Aortic smooth muscle cell (primary cell): ENCODE measurements around the gene OSBP2. TPM values are rescaled to one million over a fixed set of nuclear protein-coding genes. Genes with fewer than 3 reads are reported as not detected.

Experiments used
- total RNA-seq: library from RNA; depleted of rRNA; stranded (reverse); fragments of >200 nt; gene quantifications from 2 replicates; pipeline ENCODE4 v1.2.3, GENCODE V29; 2014

The OSBP2 gene, protein sequence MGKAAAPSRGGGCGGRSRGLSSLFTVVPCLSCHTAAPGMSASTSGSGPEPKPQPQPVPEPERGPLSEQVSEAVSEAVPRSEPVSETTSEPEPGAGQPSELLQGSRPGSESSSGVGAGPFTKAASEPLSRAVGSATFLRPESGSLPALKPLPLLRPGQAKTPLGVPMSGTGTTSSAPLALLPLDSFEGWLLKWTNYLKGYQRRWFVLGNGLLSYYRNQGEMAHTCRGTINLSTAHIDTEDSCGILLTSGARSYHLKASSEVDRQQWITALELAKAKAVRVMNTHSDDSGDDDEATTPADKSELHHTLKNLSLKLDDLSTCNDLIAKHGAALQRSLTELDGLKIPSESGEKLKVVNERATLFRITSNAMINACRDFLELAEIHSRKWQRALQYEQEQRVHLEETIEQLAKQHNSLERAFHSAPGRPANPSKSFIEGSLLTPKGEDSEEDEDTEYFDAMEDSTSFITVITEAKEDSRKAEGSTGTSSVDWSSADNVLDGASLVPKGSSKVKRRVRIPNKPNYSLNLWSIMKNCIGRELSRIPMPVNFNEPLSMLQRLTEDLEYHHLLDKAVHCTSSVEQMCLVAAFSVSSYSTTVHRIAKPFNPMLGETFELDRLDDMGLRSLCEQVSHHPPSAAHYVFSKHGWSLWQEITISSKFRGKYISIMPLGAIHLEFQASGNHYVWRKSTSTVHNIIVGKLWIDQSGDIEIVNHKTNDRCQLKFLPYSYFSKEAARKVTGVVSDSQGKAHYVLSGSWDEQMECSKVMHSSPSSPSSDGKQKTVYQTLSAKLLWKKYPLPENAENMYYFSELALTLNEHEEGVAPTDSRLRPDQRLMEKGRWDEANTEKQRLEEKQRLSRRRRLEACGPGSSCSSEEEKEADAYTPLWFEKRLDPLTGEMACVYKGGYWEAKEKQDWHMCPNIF
- total RNA-seq = 2.2 and 2.9 TPM in 2 replicates

DNA sequence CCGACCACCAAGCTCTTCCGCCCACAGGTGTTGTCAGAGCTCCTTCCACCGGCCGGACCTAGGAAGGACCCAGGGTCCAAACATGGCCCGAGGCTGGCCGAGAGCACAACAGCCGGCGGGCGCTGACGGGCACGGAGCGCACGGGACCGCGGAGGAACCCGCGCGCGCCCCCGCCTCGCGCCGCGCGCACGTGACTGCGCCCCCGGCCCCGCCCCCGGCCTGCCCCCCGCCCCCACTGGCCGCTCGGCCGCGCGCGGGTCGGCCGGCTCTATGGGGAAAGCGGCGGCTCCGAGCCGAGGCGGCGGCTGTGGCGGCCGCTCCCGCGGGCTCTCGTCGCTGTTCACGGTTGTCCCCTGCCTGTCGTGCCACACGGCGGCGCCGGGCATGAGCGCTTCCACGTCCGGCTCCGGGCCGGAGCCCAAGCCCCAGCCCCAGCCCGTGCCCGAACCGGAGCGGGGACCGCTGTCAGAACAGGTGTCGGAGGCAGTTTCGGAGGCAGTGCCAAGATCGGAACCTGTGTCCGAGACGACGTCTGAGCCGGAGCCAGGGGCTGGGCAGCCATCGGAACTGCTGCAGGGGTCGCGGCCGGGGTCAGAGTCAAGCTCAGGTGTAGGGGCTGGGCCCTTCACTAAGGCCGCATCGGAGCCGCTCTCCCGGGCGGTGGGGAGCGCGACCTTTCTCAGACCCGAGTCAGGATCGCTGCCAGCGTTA, at the start of gene OSBP2:
Gene OSBP2, plus strand, starts transcription at position 235 of the 711 bp plus-strand sequence. Its CDS starts 36 bp downstream, at position 271.

DNA sequence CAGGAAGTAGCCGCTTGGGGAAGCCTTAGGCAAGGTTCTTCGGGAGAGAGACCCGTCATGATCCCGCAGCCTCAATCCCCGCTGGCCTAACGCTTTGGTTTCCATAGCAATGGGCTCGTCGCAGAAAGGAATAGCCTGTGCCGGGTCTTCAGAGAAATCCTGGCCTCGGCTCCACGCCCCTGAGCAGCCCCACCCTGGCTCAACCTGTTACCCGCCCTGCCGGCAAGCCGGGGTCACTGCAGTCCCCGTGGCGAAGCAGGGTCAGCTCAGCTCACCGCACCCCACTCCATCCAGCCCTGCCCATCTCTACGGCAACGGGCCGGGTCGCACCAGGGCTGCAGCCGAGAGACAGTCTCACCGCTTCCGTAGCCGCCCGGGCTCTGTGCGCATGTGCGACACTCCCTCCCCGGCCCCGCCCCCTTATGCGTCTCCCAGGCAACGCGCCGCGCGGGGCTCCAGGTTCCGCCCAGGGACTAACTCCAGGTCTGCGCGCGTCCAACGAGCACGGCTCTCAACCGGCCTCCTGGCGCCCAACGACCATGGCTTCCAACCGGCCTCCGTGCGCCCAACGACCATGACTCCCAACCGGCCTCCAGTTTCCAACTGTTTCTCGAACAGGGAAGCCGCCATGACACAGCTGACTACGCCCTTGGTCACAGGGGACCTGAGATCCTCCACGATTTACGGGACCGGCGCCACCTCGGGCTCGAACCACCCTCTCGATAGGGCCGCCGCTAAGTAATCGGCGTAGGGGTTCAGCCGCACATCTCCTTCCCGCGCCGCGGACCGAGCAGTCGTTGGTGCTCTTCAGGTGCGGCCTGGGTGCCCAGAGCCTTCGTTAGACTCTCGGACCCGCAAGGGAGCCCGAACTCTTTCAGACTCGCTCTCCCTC, 26.9 kb upstream of the OSBP2 start, which contains the start of gene DUSP18:
Gene DUSP18, minus strand, starts transcription at position 382 of the 892 bp plus-strand sequence. CDS start 3,872 bp downstream, outside the sequence.

Other genes starting within 250 kb of the OSBP2 start
- not detected in 2 replicates for gene SEC14L3, start 222.9 kb upstream of the OSBP2 start, total RNA-seq
- under 0.01 TPM in 1 of 2 replicates, not detected in the other for gene SEC14L4, start 189.2 kb upstream of the OSBP2 start, total RNA-seq
- 0.12 and 0.13 TPM in 2 replicates for gene SEC14L6, start 148.1 kb upstream of the OSBP2 start, total RNA-seq
- 0.06 TPM in 1 of 2 replicates, not detected in the other for gene GAL3ST1, start 120.2 kb upstream of the OSBP2 start, total RNA-seq
- 80.8 and 106 TPM in 2 replicates for gene PES1, start 103.0 kb upstream of the OSBP2 start, total RNA-seq
- gene TCN2, start 87.7 kb upstream of the OSBP2 start, total RNA-seq = 6.8 and 7.7 TPM in 2 replicates
- 15.2 and 18.9 TPM in 2 replicates for gene SLC35E4, start 59.1 kb upstream of the OSBP2 start, total RNA-seq
- 7.8 and 10.1 TPM in 2 replicates for gene DUSP18, start 27.0 kb upstream of the OSBP2 start, total RNA-seq